Osteocyte (in vitro differentiated cells): ENCODE data around the gene GLIPR2. TPM values are rescaled to one million over a fixed set of nuclear protein-coding genes. Genes with fewer than 3 reads are reported as not detected.

ENCODE experiments used
- DNase-seq: peaks from one replicate; pipeline ENCODE4 v3.0.0; 2021; ENCODE audit warnings: mixed read lengths; ENCODE audit not compliant: unreplicated experiment; ENCODE audit errors: extremely low spot score
- H3K27ac Mint-ChIP-seq: one replicate; pipeline ENCODE4 v1.8.0; 2021; ENCODE audit warnings: mild to moderate bottlenecking, mixed read lengths; ENCODE audit not compliant: unreplicated experiment
- H3K27me3 Mint-ChIP-seq: one replicate; pipeline ENCODE4 v1.8.0; 2021; ENCODE audit warnings: mixed read lengths; ENCODE audit not compliant: unreplicated experiment
- H3K36me3 Mint-ChIP-seq: one replicate; pipeline ENCODE4 v1.8.0; 2021; ENCODE audit warnings: mixed read lengths; ENCODE audit not compliant: unreplicated experiment
- H3K4me1 Mint-ChIP-seq: one replicate; pipeline ENCODE4 v1.8.0; 2021; ENCODE audit warnings: mixed read lengths; ENCODE audit not compliant: unreplicated experiment
- H3K4me3 Mint-ChIP-seq: one replicate; pipeline ENCODE4 v1.8.0; 2021; ENCODE audit warnings: mild to moderate bottlenecking, moderate library complexity, mixed read lengths; ENCODE audit not compliant: unreplicated experiment
- H3K9me3 Mint-ChIP-seq: one replicate; pipeline ENCODE4 v1.8.0; 2021; ENCODE audit warnings: mixed read lengths; ENCODE audit not compliant: unreplicated experiment
- CTCF ChIP-seq: fragments of 200-600 bp; sonication (generic); IDR thresholded peaks from 2 replicates; pipeline ENCODE4 v1.5.0; 2021; ENCODE audit warnings: antibody characterized with exemption, mild to moderate bottlenecking, moderate library complexity
- total RNA-seq: library from RNA; stranded (reverse); gene quantifications from 2 replicates; pipeline ENCODE4 v1.2.1, GENCODE V29; 2021

Gene GLIPR2
- total RNA-seq, 1 donor from 2014 or later: 30.6 TPM

DNA sequence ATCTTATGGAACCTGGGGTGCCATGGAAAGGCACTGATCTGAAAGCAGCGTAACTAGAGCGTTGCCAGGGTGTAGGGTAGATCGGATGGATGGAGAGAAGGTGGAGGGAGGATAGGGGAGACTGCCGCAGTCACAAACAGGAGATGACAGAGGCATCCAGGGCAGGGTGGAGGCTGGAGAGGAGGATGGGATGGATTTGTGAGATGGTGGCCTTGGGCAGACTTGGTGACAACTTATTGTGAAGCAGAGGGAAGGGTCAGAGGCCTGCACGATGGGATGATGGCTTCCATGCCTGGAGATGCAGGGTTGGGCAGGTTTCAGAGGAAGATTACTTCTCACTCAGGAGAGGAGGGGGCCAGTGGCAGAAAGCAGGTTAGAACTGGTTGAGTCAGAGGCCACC lies 2.4 kb downstream of the GLIPR2 start:
- peaks cover 2% of the 10 kb centered on the region for H3K36me3 Mint-ChIP-seq
- no peaks in the 10 kb centered on the region for H3K27me3 Mint-ChIP-seq
- H3K9me3 Mint-ChIP-seq: no peaks in the 10 kb centered on the region
- no peak overlapping the region for H3K27ac Mint-ChIP-seq
- peaks cover 45% of the 10 kb centered on the region for H3K4me1 Mint-ChIP-seq
- H3K4me3 Mint-ChIP-seq: no peak overlapping the region
- no peak for DNase-seq
- no peak for TF ChIP-seq CTCF

GRCh38 chr9:36140086-36141084 lies 3.9 kb downstream of the GLIPR2 start:
- Mint-ChIP-seq H3K4me3 (no peak overlapping the region), H3K27ac (no peak overlapping the region), H3K27me3 (no peaks in the 10 kb centered on the region), H3K36me3 (peaks cover 5% of the 10 kb centered on the region), H3K4me1 (peaks cover 47% of the 10 kb centered on the region), H3K9me3 (peaks cover 2% of the 10 kb centered on the region)
- TF ChIP-seq CTCF: no peak
- no peak for DNase-seq

- peaks cover 12% of the 10 kb centered on the region for H3K36me3 Mint-ChIP-seq
- H3K27me3 Mint-ChIP-seq: no peaks in the 10 kb centered on the region
- peak; percentile 49 for TF ChIP-seq CTCF
- peaks cover 11% of the 10 kb centered on the region for H3K9me3 Mint-ChIP-seq
- H3K4me3 Mint-ChIP-seq: no peak overlapping the region
- DNase-seq: no peak
- no peak overlapping the region for H3K27ac Mint-ChIP-seq
- peaks cover 43% of the 10 kb centered on the region for H3K4me1 Mint-ChIP-seq
Measured at GRCh38 chr9:36141288-36141687, 4.8 kb downstream of the GLIPR2 start.

DNA sequence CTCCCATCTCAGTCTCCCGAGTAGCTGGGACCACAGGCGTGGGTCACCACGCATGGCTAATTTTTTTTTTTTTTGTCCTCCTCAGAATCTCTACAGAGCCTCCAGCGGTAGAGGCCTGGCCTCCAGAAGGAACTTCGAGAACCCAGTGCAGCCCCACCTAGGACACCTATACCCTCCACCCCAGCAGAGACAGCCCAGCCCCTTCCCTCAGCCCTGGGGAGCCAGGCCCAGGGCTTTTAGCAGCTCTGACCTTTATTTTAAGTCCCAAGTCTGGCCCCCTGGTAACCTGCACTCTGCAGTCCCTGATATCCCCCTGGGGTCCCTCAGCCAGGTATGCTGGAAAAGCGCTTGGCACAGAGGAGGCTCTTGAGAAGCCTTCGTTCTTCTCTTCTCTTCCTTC lies 5.2 kb downstream of the GLIPR2 start:
- no peak for DNase-seq
- Mint-ChIP-seq H3K27ac (peak overlapping the region; percentile 60), H3K9me3 (peaks cover 12% of the 10 kb centered on the region), H3K36me3 (peaks cover 14% of the 10 kb centered on the region), H3K27me3 (no peaks in the 10 kb centered on the region), H3K4me1 (peaks cover 43% of the 10 kb centered on the region), H3K4me3 (no peak overlapping the region)
- TF ChIP-seq CTCF: no peak

DNA sequence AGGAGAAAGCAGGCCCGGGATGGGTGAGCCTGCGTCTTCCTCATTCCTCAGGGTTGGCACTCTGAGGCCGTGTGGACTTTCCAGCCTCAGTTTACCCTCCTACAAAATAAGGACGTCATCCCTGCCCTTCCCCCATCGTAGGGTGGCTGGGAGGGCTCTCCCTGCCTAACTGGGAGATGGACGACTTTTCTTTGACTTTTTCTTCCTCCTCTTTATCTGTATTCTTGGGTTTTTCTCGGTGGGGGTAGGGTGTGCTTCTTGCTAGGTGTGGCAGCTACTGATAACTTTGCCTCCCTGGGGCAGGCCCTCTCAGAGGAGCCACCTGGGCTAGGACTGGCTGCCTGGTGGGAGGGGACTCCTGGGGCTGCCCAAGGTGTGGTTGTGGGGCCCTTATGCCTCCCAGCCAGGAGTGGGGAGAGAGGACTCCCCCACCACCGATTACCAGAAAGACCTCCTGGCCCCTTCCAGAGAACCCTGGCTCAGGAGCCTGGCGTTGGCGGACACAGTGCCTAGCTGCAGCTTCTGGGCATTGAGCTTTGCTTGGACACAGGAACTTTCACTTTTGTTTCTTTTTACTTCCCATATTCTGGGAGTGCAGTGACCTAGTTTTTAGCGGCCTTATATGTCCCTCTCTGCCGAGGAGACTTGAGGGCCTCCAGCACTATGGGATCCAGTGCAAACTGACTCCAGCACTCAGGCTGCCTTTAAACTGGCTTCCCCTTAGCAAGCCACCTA lies 6.1 kb downstream of the GLIPR2 start:
- Mint-ChIP-seq H3K4me1 (peaks cover 42% of the 10 kb centered on the region), H3K27me3 (no peaks in the 10 kb centered on the region), H3K36me3 (peaks cover 16% of the 10 kb centered on the region), H3K4me3 (peak overlapping the region; percentile 19), H3K27ac (peak overlapping the region; percentile 75), H3K9me3 (peaks cover 12% of the 10 kb centered on the region)
- no peak for DNase-seq
- TF ChIP-seq CTCF: no peak
